Endometrial microvascular endothelial cells (primary cell): ENCODE data around the gene BTBD17. TPM values are rescaled to one million over a fixed set of nuclear protein-coding genes. Genes with fewer than 3 reads are reported as not detected.

Experiments used
- in situ Hi-C: cut with HindIII; loops from 2 replicates; pipeline ENCODE4 v1.10.0; 2017; ENCODE audit warnings: low sequenced_read_pairs, low pct_unique_long_range_greater_than_20kb; ENCODE audit errors: inconsistent ontology term
- total RNA-seq: library from RNA; depleted of rRNA; stranded (reverse); fragments of >200 nt; gene quantifications from one replicate; pipeline ENCODE4 v1.2.3, GENCODE V29; 2015; ENCODE audit errors: inconsistent ontology term

The BTBD17 gene
- total RNA-seq, 1 donor from 2014 or later, result not detected

- in situ Hi-C loops, result no loop called here
Observed at GRCh38 chr17:74368341-74369081, 6.8 kb upstream of the BTBD17 start.

DNA sequence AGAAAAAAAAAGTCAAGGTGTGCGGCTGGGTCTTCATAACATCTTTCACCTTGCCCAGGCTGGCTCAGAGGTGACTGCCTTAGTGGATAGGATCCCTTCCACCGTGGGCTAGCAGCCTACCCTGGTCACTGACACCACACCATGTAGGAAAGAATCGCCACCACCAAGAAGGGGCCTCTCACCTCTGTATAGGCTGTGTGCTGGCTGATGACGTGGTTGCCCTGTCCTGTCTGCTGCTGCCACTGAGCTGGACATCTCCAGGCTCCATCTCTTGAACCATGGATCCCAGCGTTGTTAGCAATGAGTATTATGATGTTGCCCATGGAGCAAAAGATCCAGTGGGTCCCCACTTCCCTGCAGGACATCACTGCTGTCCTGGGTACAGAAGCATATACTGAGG lies 5.5 kb upstream of the BTBD17 start, which contains the start of gene GPR142:
TSS of gene GPR142 (plus strand) at position 301 of the 400 bp plus-strand sequence. CDS start 2,035 bp downstream, outside the sequence.
- in situ Hi-C loops, result no loop called here

- in situ Hi-C loops, result no loop called here
Observed at GRCh38 chr17:74362810-74363498, 1.3 kb upstream of the BTBD17 start.

DNA sequence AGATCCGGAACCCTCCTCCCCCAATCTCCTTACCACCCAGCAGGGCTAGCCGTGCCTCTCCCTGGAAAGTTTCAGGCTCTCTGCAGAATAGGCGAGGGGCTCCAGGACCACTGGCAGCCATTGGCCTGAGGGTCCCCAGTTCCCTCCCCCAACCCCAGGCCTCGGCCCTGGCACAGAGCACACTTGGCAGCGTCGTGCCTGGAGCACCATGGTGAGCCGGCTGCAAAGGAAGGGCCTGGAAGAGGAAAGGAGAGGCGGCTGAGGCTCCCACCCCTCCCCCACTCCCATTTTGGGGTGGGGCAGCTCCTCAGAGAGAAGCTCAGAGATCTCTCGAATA lies 369 bp upstream of the BTBD17 start:
- in situ Hi-C loops, result no loop called here

GRCh38 chr17:74360899-74361229 lies 804 bp downstream of the BTBD17 start:
- in situ Hi-C loops, result no loop called here

DNA sequence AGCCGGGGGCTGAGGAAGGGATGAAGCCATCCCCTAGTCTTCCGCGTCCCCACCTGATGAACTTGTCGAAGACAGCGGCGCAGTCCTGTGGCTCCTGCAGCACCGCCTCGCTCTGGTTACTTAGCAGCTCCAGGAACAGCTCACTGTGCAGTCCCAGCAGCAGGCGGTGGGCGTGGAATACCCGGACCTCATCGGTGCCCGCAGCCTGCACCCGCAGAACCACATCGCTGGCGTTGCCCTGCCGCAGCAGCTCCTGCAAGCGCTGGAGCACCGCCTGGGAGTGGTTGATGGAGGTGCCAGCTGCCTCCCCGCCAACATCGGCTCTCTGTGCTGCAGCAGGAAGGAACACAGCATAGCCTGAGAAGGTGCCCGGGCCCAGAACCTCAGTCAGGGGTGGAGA lies 1.8 kb downstream of the BTBD17 start:
- in situ Hi-C loops, result no loop called here

DNA sequence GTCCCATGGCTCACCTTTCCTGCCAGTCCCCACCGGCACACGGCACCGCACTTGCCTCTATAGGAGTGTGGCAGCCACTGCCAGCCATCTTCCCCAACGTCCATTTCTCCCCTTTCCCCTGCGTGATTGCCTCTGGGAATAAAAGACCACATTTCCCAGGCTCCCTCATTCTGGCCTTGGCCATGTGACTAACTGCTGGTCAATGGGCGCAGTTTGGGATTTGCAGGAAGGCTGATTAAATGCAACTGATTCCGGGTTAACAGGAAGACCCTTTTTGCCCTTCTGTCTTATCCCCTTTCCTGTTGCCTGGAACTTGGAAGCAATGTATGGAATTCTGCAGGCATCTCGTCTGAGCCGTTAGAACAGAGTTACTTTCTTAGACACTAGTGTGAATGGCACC lies 3.0 kb downstream of the BTBD17 start:
- in situ Hi-C loops, result no loop called here

- in situ Hi-C loops, result no loop called here
Observed at GRCh38 chr17:74357466-74357809, 4.2 kb downstream of the BTBD17 start.

- in situ Hi-C loops, result no loop called here
Observed at GRCh38 chr17:74356646-74357465, 4.8 kb downstream of the BTBD17 start.

- in situ Hi-C loops, result no loop called here
Observed at GRCh38 chr17:74355065-74355464, 6.6 kb downstream of the BTBD17 start.

GRCh38 chr17:74354561-74354960 lies 7.1 kb downstream of the BTBD17 start:
- in situ Hi-C loops, result no loop called here

- in situ Hi-C loops, result no loop called here
Observed at GRCh38 chr17:74354123-74354522, 7.5 kb downstream of the BTBD17 start.

DNA sequence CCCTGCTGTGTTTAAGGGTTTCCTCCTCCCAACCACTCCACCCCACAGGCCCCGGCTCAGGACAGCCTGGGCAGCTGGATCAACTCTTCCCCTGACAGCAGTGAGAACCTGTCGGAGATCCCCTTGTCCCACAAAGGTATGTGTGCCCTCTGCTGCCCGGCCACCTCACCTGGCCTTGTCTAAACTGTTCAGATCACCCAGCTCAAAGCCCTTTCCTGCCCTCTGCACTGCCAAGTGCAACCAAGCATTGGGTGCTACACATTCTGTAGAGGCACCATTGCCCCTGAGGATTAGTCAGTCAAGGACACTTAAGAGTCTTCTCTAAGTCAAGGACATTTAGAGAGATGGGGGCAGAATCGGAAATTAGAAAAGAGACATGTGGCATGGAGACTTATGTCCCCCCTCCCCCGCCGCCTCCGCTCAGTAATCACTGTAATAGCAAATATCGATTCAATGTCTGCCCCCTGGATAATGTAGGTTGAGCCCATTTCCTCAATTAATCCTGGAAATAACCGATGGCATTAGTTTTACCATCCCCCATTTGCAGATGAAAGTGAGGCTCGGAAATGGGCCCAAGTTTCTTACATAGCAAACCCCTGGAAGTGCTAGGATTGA lies 8.1 kb downstream of the BTBD17 start:
- in situ Hi-C loops, result no loop called here

DNA sequence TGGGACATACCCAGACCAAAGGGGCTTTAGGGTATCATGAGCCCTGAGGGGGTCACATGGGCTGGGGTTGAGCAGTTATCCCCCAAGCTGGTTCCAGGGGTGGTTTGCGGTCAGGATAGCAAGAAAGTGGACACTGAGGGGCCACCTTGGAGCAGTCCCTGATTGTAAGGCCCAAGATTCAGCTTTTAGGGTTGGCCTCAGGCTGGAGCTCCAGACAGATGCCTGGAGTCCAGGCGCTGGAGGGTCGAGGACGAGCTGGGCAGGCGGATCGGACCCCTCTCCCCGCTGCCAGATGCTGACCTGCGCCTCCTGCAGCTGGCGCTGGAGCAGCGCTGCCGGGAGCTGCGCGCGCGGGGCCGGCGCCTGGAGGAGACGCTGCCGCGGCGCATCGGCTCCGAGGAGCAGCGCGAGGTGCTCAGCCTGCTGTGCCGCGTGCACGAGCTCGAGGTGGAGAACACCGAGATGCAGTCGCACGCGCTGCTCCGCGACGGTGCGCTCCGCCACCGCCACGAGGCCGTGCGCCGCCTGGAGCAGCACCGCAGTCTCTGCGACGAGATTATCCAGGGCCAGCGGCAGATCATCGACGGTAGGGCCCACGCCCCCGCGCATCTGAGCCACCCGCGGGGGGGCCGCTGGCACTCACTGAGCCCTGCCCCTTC lies 10.0 kb downstream of the BTBD17 start:
- in situ Hi-C loops, result no loop called here

- in situ Hi-C loops, result no loop called here
Observed at GRCh38 chr17:74350486-74350885, 11.2 kb downstream of the BTBD17 start.

DNA sequence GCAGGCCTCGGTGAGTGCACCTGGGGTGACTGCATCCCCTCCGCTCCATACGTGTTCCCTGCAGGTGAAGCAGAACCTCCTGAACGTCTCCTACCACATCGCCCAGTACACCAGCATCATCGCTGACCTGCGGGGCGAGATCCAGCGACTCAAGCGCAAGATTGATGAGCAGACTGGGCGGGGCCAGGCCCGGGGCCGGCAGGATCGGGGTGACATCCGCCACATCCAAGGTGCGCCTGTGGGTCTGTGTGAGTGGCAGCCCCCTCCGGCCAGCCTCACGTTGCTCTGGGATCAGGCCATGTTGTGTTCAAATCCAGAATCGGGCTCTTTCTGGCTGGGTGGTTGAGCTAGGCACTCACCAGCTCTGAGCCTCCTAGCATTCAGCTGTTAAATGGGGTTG lies 12.5 kb downstream of the BTBD17 start:
- in situ Hi-C loops, result no loop called here

- in situ Hi-C loops, result no loop called here
Observed at GRCh38 chr17:74347646-74348045, 14.0 kb downstream of the BTBD17 start.

DNA sequence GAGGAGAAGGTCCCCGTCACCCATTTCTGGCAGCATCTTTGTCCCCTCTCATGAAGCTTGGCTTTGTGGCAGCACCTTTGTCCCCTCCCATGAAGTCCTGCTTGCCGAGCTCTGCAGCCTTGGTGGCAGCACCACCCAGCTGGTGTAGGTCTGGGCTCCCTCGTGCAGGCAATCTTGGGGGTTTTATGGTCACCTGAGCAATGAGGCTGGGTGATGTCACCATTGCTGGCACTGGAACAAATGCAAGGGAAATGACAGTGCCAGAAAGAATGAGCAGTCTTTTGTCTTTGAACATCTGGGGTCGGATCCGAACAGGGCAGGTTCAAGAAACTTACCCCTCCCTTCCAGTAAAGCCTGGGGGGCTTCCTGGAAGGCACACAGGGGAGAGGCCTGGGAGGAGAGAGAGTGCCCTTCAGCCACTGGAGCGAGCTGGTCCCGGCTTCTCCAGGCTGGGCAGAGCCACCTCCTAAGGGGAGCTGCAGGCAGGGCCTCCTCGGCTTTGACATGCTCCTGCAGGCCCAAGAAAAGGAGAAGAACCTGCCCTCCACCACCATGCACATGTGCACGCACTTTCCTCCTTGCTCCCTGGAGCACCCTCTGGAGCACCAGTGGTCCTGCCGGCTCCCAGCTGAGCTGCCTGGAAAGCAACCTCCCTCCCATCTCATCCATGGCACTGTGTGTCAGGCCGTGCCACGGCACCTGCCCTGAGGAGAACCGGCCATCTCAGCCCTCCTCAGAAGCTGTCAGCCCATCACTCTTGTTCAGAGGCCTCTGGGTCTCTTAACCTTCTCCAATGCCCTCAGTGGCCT lies 16.0 kb downstream of the BTBD17 start:
- in situ Hi-C loops, result no loop called here
